CD14-positive monocyte (primary cell): Measurements from ENCODE around the gene KIAA0586. TPM values are rescaled to one million over a fixed set of nuclear protein-coding genes. Genes with fewer than 3 reads are reported as not detected.

Source experiments
- DNase-seq, 3 donors: peaks; one replicate each; pipeline ENCODE4 v3.0.0-alpha.2; 2011 to 2022
- H2AFZ ChIP-seq: 2 replicates; pipeline ENCODE4 v1.6.0; 2012; ENCODE audit warnings: mild to moderate bottlenecking, low read depth, low read length, inconsistent platforms; ENCODE audit not compliant: insufficient read depth, poor library complexity, severe bottlenecking
- H3K27ac ChIP-seq, 2 donors: 1 replicate in 1 of 2; 2 replicates in 1 of 2; pipeline ENCODE4 v1.5.1; 2012 to 2013; ENCODE audit warnings: low read length in 2 of 2, control low read depth in 1 of 2, inconsistent platforms in 1 of 2, low read depth in 1 of 2, mild to moderate bottlenecking in 1 of 2
- H3K27me3 ChIP-seq, 2 donors: one replicate each; pipeline versions ENCODE4 v1.6.0 to v1.6.1; 2011 to 2013; ENCODE audit warnings: low read length in 2 of 2; ENCODE audit not compliant: control insufficient read depth in 2 of 2, insufficient read depth in 2 of 2
- H3K36me3 ChIP-seq, 2 donors: replicated peaks in 1 of 2; 1 replicate in 1 of 2; 2 replicates in 1 of 2; pipeline versions ENCODE4 v1.5.1 to v1.6.1; 2012 to 2013; ENCODE audit warnings: low read length in 2 of 2, control low read depth in 1 of 2, inconsistent platforms in 1 of 2, mild to moderate bottlenecking in 1 of 2; ENCODE audit not compliant: insufficient read depth in 2 of 2, control insufficient read depth in 1 of 2
- H3K4me1 ChIP-seq, 2 donors: 1 replicate in 1 of 2; 2 replicates in 1 of 2; pipeline versions ENCODE4 v1.5.1 to v1.6.1; 2012 to 2013; ENCODE audit warnings: low read length in 2 of 2, control low read depth in 1 of 2, inconsistent platforms in 1 of 2, mild to moderate bottlenecking in 1 of 2, moderate library complexity in 1 of 2; ENCODE audit not compliant: insufficient read depth in 2 of 2, control insufficient read depth in 1 of 2
- H3K4me2 ChIP-seq: replicated peaks from 2 replicates; pipeline ENCODE3; 2012; ENCODE audit warnings: low read length, moderate library complexity, mild to moderate bottlenecking; ENCODE audit not compliant: poor library complexity, severe bottlenecking; ENCODE audit errors: extremely low read depth
- H3K4me3 ChIP-seq, 3 experiments: fragments of 200-600 bp in 1 of 3; sonication (generic) in 1 of 3; replicated peaks in 1 of 3; 1 replicate in 2 of 3; 2 replicates in 1 of 3; pipeline ENCODE4 v1.5.1; 2011 to 2013; ENCODE audit warnings: low read length in 3 of 3, mild to moderate bottlenecking in 3 of 3, control low read depth in 2 of 3, low read depth in 2 of 3, inconsistent platforms in 1 of 3, moderate library complexity in 1 of 3
- H3K79me2 ChIP-seq: 2 replicates; pipeline ENCODE4 v1.6.0; 2012; ENCODE audit warnings: mild to moderate bottlenecking, control low read depth, inconsistent platforms, low read length, moderate library complexity; ENCODE audit not compliant: insufficient read depth
- H3K9ac ChIP-seq: 2 replicates; pipeline ENCODE4 v1.6.0; 2017; ENCODE audit warnings: low read length, mild to moderate bottlenecking; ENCODE audit not compliant: insufficient read depth, poor library complexity, severe bottlenecking
- H3K9me3 ChIP-seq, 2 donors: replicated peaks in 1 of 2; 1 replicate in 1 of 2; 2 replicates in 1 of 2; pipeline versions ENCODE4 v1.5.1 to v1.6.1; 2012 to 2013; ENCODE audit warnings: low read length in 2 of 2, control low read depth in 1 of 2; ENCODE audit not compliant: control insufficient read depth in 1 of 2, insufficient read depth in 1 of 2
- H4K20me1 ChIP-seq: 2 replicates; pipeline ENCODE4 v1.6.0; 2012; ENCODE audit warnings: mild to moderate bottlenecking, low read length, control low read depth, moderate library complexity; ENCODE audit not compliant: insufficient read depth
- H3K27ac Mint-ChIP-seq, 7 donors: one replicate each; pipeline ENCODE4 v1.8.0; 2020; ENCODE audit warnings: mild to moderate bottlenecking in 7 of 7, mixed read lengths in 7 of 7, moderate library complexity in 6 of 7, inconsistent platforms in 2 of 7
- H3K27me3 Mint-ChIP-seq, 3 donors: one replicate each; pipeline ENCODE4 v1.8.0; 2021 to 2022; ENCODE audit warnings: low read depth in 3 of 3, mild to moderate bottlenecking in 3 of 3, mixed read lengths in 3 of 3, moderate library complexity in 3 of 3, inconsistent platforms in 1 of 3
- H3K36me3 Mint-ChIP-seq, 2 donors: one replicate each; pipeline ENCODE4 v1.8.0; 2020; ENCODE audit warnings: mixed read lengths in 2 of 2, inconsistent platforms in 1 of 2, mild to moderate bottlenecking in 1 of 2
- H3K4me1 Mint-ChIP-seq: one replicate; pipeline ENCODE4 v1.8.0; 2020; ENCODE audit warnings: mild to moderate bottlenecking, mixed read lengths
- H3K4me3 Mint-ChIP-seq, 2 donors: one replicate each; pipeline ENCODE4 v1.8.0; 2020; ENCODE audit warnings: mild to moderate bottlenecking in 2 of 2, mixed read lengths in 2 of 2, moderate library complexity in 1 of 2
- H3K9me3 Mint-ChIP-seq, 7 donors: one replicate each; pipeline ENCODE4 v1.8.0; 2020 to 2022; ENCODE audit warnings: mixed read lengths in 7 of 7, mild to moderate bottlenecking in 6 of 7, moderate library complexity in 6 of 7, inconsistent platforms in 2 of 7
- CTCF ChIP-seq: fragments of 200-600 bp; IDR thresholded peaks from one replicate; pipeline ENCODE4 v1.8.0; 2022; ENCODE audit warnings: antibody characterized with exemption, mild to moderate bottlenecking
- WGBS: methylation state at CpG from one replicate; pipeline ENCODE4 v1.1.5; 2013; ENCODE audit warnings: missing lambda C conversion rate; ENCODE audit not compliant: insufficient coverage; 5-methylcytosine and 5-hydroxymethylcytosine counted together
- intact Hi-C, 2 donors: fragments of 100-400 bp; cut with micrococcal nuclease; formaldehyde crosslinking; loops; one replicate each; pipeline versions ENCODE4 v1.15.0 to v1.15.1; 2023
- polyA plus RNA-seq, 3 donors: library from polyadenylated mRNA; depleted of rRNA in 1 of 3; unstranded in 2 of 3; stranded (reverse) in 1 of 3; fragments of 300-500 nt in 2 of 3; fragments of >200 nt in 1 of 3; fragmentation: Illumina TruSeq in 2 of 3; gene quantifications; 1 replicate in 2 of 3; 2 replicates in 1 of 3; pipeline ENCODE4 v1.2.3, GENCODE V29; 2012 to 2021

KIAA0586 gene
- polyA plus RNA-seq, 3 donors = 3.4 to 7.5 (median 4.4) TPM

- no peak overlapping the region for H3K27ac ChIP-seq
- Mint-ChIP-seq H3K27ac (no peak overlapping the region), H3K36me3 (peaks cover 15 to 22% of the 10 kb centered on the region in 2 donors), H3K4me3 (no peak overlapping the region), H3K27me3 (no peaks in the 10 kb centered on the region), H3K9me3 (peaks cover 0 to 4% (median 0%) of the 10 kb centered on the region in 7 donors), H3K4me1 (no peaks in the 10 kb centered on the region)
- WGBS = 94% methylated on average over 6 of the region's 10 CpGs
- no peak for DNase-seq
- no peaks in the 10 kb centered on the region for H3K36me3 ChIP-seq
- H3K4me1 ChIP-seq = no peaks in the 10 kb centered on the region
- intact Hi-C loops = no loop called here
- no peak overlapping the region for H3K9ac ChIP-seq
- no peak overlapping the region for H3K4me3 ChIP-seq
- H3K27me3 ChIP-seq = no peaks in the 10 kb centered on the region
- H3K79me2 ChIP-seq = no peaks in the 10 kb centered on the region
- H4K20me1 ChIP-seq = no peaks in the 10 kb centered on the region
- H3K9me3 ChIP-seq = no peaks in the 10 kb centered on the region
- no peak overlapping the region for H3K4me2 ChIP-seq
- no peak overlapping the region for H2AFZ ChIP-seq
- no peak for TF ChIP-seq CTCF
Measured at GRCh38 chr14:58547649-58548048, 120.1 kb downstream of the KIAA0586 start.

DNA sequence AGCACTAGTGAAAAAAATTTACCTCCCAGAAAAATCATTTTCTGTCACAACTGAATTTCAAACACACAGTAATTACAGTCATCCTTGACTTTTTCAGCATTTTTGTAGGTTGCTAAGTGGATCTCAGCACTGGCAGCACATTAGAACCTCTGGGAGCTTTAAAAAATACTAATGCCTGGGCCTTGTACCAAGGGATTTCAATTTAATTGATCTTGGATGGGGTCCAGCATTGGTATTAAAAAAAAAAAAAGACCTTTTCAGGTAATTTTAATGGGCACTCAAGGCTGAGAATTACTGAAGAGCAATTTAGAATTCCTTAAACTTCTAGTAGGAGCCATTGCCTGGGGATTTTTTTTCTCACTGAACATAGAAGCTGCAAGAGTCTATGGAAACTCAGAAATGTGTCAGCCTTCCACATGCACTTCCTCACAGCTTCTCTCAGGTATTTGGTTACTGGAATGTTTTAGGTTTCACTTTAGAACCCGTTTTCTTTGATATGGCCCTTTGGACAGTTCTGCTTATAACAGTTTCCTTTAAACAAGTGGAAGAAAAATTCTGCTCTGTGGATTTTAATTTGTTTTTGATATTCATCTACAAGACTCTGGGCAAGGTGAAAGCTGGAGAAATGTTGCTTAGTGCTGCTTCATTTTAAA, 121.7 kb downstream of the KIAA0586 start:
- no CpG with 5 or more reads among the region's 1 CpG for WGBS
- Histone ChIP-seq H3K27ac (no peak overlapping the region), H3K9me3 (no peaks in the 10 kb centered on the region), H3K79me2 (no peaks in the 10 kb centered on the region), H2AFZ (no peak overlapping the region), H3K27me3 (no peaks in the 10 kb centered on the region), H3K4me3 (no peak overlapping the region), H4K20me1 (no peaks in the 10 kb centered on the region), H3K4me2 (no peak overlapping the region), H3K4me1 (no peaks in the 10 kb centered on the region), H3K9ac (no peak overlapping the region), H3K36me3 (no peaks in the 10 kb centered on the region)
- DNase-seq = no peak
- H3K27ac Mint-ChIP-seq = peak overlapping the region in 1 of 7 donors; percentile 16
- no peaks in the 10 kb centered on the region for H3K27me3 Mint-ChIP-seq
- no peaks in the 10 kb centered on the region for H3K9me3 Mint-ChIP-seq
- TF ChIP-seq CTCF = no peak
- no peak overlapping the region for H3K4me3 Mint-ChIP-seq
- intact Hi-C loops = no loop called here
- H3K4me1 Mint-ChIP-seq = no peaks in the 10 kb centered on the region
- H3K36me3 Mint-ChIP-seq = peaks cover 9 to 12% of the 10 kb centered on the region in 2 donors
